IMR-90 (cell line): ENCODE data around the gene KRTAP10-11. TPM values are rescaled to one million over a fixed set of nuclear protein-coding genes. Genes with fewer than 3 reads are reported as not detected.

ENCODE experiments used
- ATAC-seq: fragments of 200-7000 bp; cut with Tn5 transposase; 2 replicates; pipeline ENCODE4 v1.9.1; 2020; ENCODE audit warnings: low read depth, mild to moderate bottlenecking, moderate library complexity
- BruUV-seq: library from RNA; stranded (reverse); fragments of 400-500 nt; replicated peaks from 2 replicates; lab custom pipeline; 2021; lab: Mats Ljungman, UMichigan
- CTCF ChIA-PET: fragments of 300-600 bp; formaldehyde crosslinking; extraction: SDS; loops from one replicate; lab custom pipeline; 2021; ENCODE audit warnings: antibody characterized with exemption; lab: Yijun Ruan, JAX
- POLR2A ChIA-PET: fragments of 300-600 bp; sonication (Branson Sonifier 250); formaldehyde crosslinking; loops from one replicate; lab custom pipeline; 2022; ENCODE audit warnings: antibody characterized with exemption; ENCODE audit not compliant: unreplicated experiment; lab: Charles Lee
- DNase-seq: peaks from one replicate; pipeline ENCODE4 v3.0.0; 2013
- H2AFZ ChIP-seq: replicated peaks from 2 replicates; pipeline ENCODE3; 2013; ENCODE audit warnings: low read length, mild to moderate bottlenecking; ENCODE audit not compliant: poor library complexity
- H2AK5ac ChIP-seq: 2 replicates; pipeline ENCODE4 v1.6.1; 2013; ENCODE audit warnings: low read depth, low read length, inconsistent platforms
- H2AK9ac ChIP-seq: replicated peaks from 2 replicates; pipeline ENCODE3; 2013; ENCODE audit warnings: mild to moderate bottlenecking, low read depth, low read length, moderate library complexity; ENCODE audit not compliant: poor library complexity
- H2BK120ac ChIP-seq: 2 replicates; pipeline ENCODE4 v1.6.1; 2013; ENCODE audit warnings: low read depth, low read length, inconsistent platforms
- H2BK15ac ChIP-seq: 3 replicates; pipeline ENCODE4 v1.6.1; 2013; ENCODE audit warnings: low read depth, low read length, inconsistent platforms
- H2BK20ac ChIP-seq: 2 replicates; pipeline ENCODE4 v1.6.1; 2013; ENCODE audit warnings: low read depth, mild to moderate bottlenecking, inconsistent platforms, low read length, moderate library complexity
- H2BK5ac ChIP-seq: 2 replicates; pipeline ENCODE4 v1.6.1; 2013; ENCODE audit warnings: mild to moderate bottlenecking, low read depth, low read length, inconsistent platforms; ENCODE audit not compliant: poor library complexity, severe bottlenecking
- H3K14ac ChIP-seq: replicated peaks from 2 replicates; pipeline ENCODE4 v1.6.1; 2013; ENCODE audit warnings: low read depth, low read length, inconsistent platforms
- H3K18ac ChIP-seq: 2 replicates; pipeline ENCODE4 v1.6.1; 2013; ENCODE audit warnings: low read depth, low read length, control low read depth
- H3K23ac ChIP-seq: 2 replicates; pipeline ENCODE4 v1.6.1; 2013; ENCODE audit warnings: low read depth, low read length, inconsistent platforms
- H3K27ac ChIP-seq: 2 replicates; pipeline ENCODE4 v1.5.1; 2013; ENCODE audit warnings: mild to moderate bottlenecking, control low read depth, low read length; ENCODE audit not compliant: insufficient read depth
- H3K27me3 ChIP-seq: 2 replicates; pipeline ENCODE4 v1.6.1; 2013; ENCODE audit warnings: low read length; ENCODE audit not compliant: control insufficient read depth, insufficient read depth
- H3K36me3 ChIP-seq: 2 replicates; pipeline ENCODE4 v1.6.1; 2013; ENCODE audit warnings: low read length, mixed read lengths; ENCODE audit not compliant: control insufficient read depth, insufficient read depth
- H3K4ac ChIP-seq: 2 replicates; pipeline ENCODE4 v1.6.1; 2013; ENCODE audit warnings: low read depth, low read length, inconsistent platforms
- H3K4me1 ChIP-seq: 2 replicates; pipeline ENCODE4 v1.6.1; 2013; ENCODE audit warnings: low read length, mixed read lengths; ENCODE audit not compliant: control insufficient read depth, insufficient read depth
- H3K4me2 ChIP-seq: 2 replicates; pipeline ENCODE4 v1.6.1; 2013; ENCODE audit warnings: low read depth, mild to moderate bottlenecking, control low read depth, low read length, moderate library complexity
- H3K4me3 ChIP-seq: 2 replicates; pipeline ENCODE4 v1.5.1; 2013; ENCODE audit warnings: low read depth, mild to moderate bottlenecking, control low read depth, low read length, moderate library complexity; ENCODE audit not compliant: insufficient read depth
- H3K56ac ChIP-seq: 2 replicates; pipeline ENCODE4 v1.6.1; 2013; ENCODE audit warnings: low read length, inconsistent platforms; ENCODE audit not compliant: insufficient read depth; ENCODE audit errors: extremely low read depth
- H3K79me1 ChIP-seq, 2 experiments: 2 replicates each; pipeline ENCODE4 v1.6.1; 2013; ENCODE audit warnings: low read length in 2 of 2, inconsistent platforms in 1 of 2, low read depth in 1 of 2
- H3K9ac ChIP-seq: 2 replicates; pipeline ENCODE4 v1.6.1; 2013; ENCODE audit warnings: low read depth, low read length, control low read depth
- H3K9me1 ChIP-seq: 2 replicates; pipeline ENCODE4 v1.6.1; 2013; ENCODE audit warnings: low read length, inconsistent platforms; ENCODE audit not compliant: insufficient read depth
- H3K9me3 ChIP-seq: 2 replicates; pipeline ENCODE4 v1.6.1; 2013; ENCODE audit warnings: low read length; ENCODE audit not compliant: control insufficient read depth, insufficient read depth
- H4K20me1 ChIP-seq: 2 replicates; pipeline ENCODE4 v1.6.1; 2013; ENCODE audit warnings: low read length, inconsistent platforms; ENCODE audit not compliant: insufficient read depth
- H4K5ac ChIP-seq: 2 replicates; pipeline ENCODE4 v1.6.1; 2013; ENCODE audit warnings: mild to moderate bottlenecking, low read depth, low read length, control low read depth
- H4K8ac ChIP-seq, 2 experiments: 2 replicates each; pipeline ENCODE4 v1.6.1; 2013; ENCODE audit warnings: low read depth in 2 of 2, low read length in 2 of 2, control low read depth in 1 of 2, inconsistent platforms in 1 of 2
- H4K91ac ChIP-seq: 2 replicates; pipeline ENCODE4 v1.6.1; 2013; ENCODE audit warnings: low read depth, low read length, inconsistent platforms; ENCODE audit not compliant: insufficient read depth
- BHLHE40 ChIP-seq: fragments of 150-350 bp; IDR thresholded peaks from 2 replicates; pipeline ENCODE4 v1.6.1; 2016; ENCODE audit warnings: mild to moderate bottlenecking, low read depth, low read length
- CEBPB ChIP-seq: IDR thresholded peaks from 2 replicates; pipeline ENCODE4 v1.6.1; 2012; ENCODE audit warnings: low read depth, low read length, improper control_type of control experiment
- CHD1 ChIP-seq: IDR thresholded peaks from 2 replicates; pipeline ENCODE4 v1.6.1; 2012; ENCODE audit warnings: low read depth, low read length, improper control_type of control experiment
- FOS ChIP-seq: fragments of 150-350 bp; IDR thresholded peaks from 2 replicates; pipeline ENCODE4 v1.6.1; 2016; ENCODE audit warnings: low read depth, low read length
- MAFK ChIP-seq: IDR thresholded peaks from 2 replicates; pipeline ENCODE4 v1.6.1; 2012; ENCODE audit warnings: low read depth, low read length, improper control_type of control experiment
- MAZ ChIP-seq: IDR thresholded peaks from 2 replicates; pipeline ENCODE4 v1.6.1; 2012; ENCODE audit warnings: low read depth, mild to moderate bottlenecking, low read length, improper control_type of control experiment, moderate library complexity, borderline replicate concordance
- MXI1 ChIP-seq: IDR thresholded peaks from 2 replicates; pipeline ENCODE4 v1.6.1; 2012; ENCODE audit warnings: low read depth, mild to moderate bottlenecking, low read length, moderate library complexity, borderline replicate concordance
- NFE2L2 ChIP-seq: fragments of 150-350 bp; IDR thresholded peaks from 2 replicates; pipeline ENCODE4 v1.6.1; 2016; ENCODE audit warnings: low read depth, mild to moderate bottlenecking, low read length
- POLR2A ChIP-seq: IDR thresholded peaks from 2 replicates; pipeline ENCODE4 v1.6.1; 2012; ENCODE audit warnings: mild to moderate bottlenecking, low read depth, low read length
- RAD21 ChIP-seq: IDR thresholded peaks from 2 replicates; pipeline ENCODE4 v1.6.1; 2012; ENCODE audit warnings: low read length, improper control_type of control experiment
- RCOR1 ChIP-seq: IDR thresholded peaks from 2 replicates; pipeline ENCODE4 v1.6.1; 2012; ENCODE audit warnings: mild to moderate bottlenecking, low read length, improper control_type of control experiment; ENCODE audit not compliant: insufficient replicate concordance
- RFX5 ChIP-seq: IDR thresholded peaks from 2 replicates; pipeline ENCODE4 v1.8.0; 2012; ENCODE audit warnings: low read depth, mild to moderate bottlenecking, low read length, moderate library complexity
- SMC3 ChIP-seq: fragments of 150-350 bp; IDR thresholded peaks from 2 replicates; pipeline ENCODE4 v1.6.1; 2016; ENCODE audit warnings: low read depth, mild to moderate bottlenecking, antibody characterized with exemption, low read length, moderate library complexity
- whole genome bisulfite sequencing, 2 experiments: methylation state at CpG; one replicate each; pipeline versions ENCODE4 v1.1.5 to v1.1.7; 2013; ENCODE audit warnings: missing lambda C conversion rate in 2 of 2; ENCODE audit not compliant: insufficient read length in 1 of 2; ENCODE audit errors: extremely low coverage in 2 of 2; 5-methylcytosine and 5-hydroxymethylcytosine counted together
- dilution Hi-C: fragments of 300-500 bp; cut with HindIII; formaldehyde crosslinking; loops from one replicate; pipeline ENCODE4 v1.14.3; 2018; ENCODE audit warnings: low sequenced_read_pairs; ENCODE audit not compliant: unreplicated experiment
- in situ Hi-C: fragments of 300-500 bp; cut with MboI; formaldehyde crosslinking; loops from 3 replicates; pipeline ENCODE4 v1.14.3; 2019; ENCODE audit warnings: low sequenced_read_pairs, inconsistent platforms, mixed read lengths
- intact Hi-C: fragments of 100-400 bp; cut with micrococcal nuclease; formaldehyde crosslinking; loops from 2 replicates; pipeline ENCODE4 v1.10.0; 2022
- polyA plus RNA-seq, 3 experiments: library from polyadenylated mRNA; depleted of rRNA; stranded (reverse); fragments of >200 nt; gene quantifications; 2 replicates each; pipeline ENCODE4 v1.2.3, GENCODE V29; 2012; ENCODE audit warnings: low replicate concordance in 1 of 3
- total RNA-seq: library from RNA; depleted of rRNA; stranded (reverse); fragments of >200 nt; gene quantifications from 2 replicates; pipeline ENCODE4 v1.2.3, GENCODE V29; 2012
- TF ChIP-seq, protein P1 (sequence below): fragments of 150-350 bp; IDR thresholded peaks from 2 replicates; pipeline ENCODE4 v1.6.1; 2016; ENCODE audit warnings: low read depth, mild to moderate bottlenecking, low read length, moderate library complexity, borderline replicate concordance
- TF ChIP-seq, protein P2 (sequence below): conservative IDR thresholded peaks from 2 replicates; pipeline ENCODE4 v1.5.1; 2012; ENCODE audit warnings: mild to moderate bottlenecking, low read depth, low read length, improper control_type of control experiment
- TF ChIP-seq, protein P3 (sequence below): fragments of 150-350 bp; IDR thresholded peaks from 2 replicates; pipeline ENCODE4 v1.6.1; 2017; ENCODE audit warnings: mild to moderate bottlenecking, antibody characterized with exemption, low read length, low read depth

The KRTAP10-11 gene
- total and polyA plus RNA-seq, 2 of the 4 experiments (the other 2 are of a cell fraction): not detected

DNA sequence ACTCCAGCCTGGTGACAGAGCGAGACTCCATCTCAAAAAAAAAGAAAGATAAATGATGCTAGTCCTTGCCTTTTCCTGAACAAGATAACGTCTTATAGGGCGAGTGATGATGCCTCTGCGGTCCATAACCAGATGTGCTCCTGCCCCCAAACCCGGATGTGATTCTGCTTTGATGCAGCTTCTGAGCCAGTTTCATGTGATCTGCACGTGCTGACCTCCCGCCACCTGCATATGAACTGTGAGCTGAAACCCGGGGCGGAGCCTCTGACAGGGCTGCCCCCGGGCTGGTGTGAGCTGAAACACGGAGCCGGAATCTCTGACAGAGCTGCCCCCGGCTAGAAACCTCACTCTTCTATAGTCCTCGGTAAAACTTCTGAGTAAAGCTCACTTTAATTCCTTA lies 6.9 kb downstream of the KRTAP10-11 start:
- Histone ChIP-seq H3K27me3 (no peaks in the 10 kb centered on the region; the same call in 1 of the 2 replicates), H3K9ac (no peak overlapping the region), H3K4me2 (no peak overlapping the region), H3K36me3 (no peaks in the 10 kb centered on the region), H3K27ac (no peak overlapping the region), H2BK5ac (no peak overlapping the region), H3K9me3 (peaks cover 5% of the 10 kb centered on the region), H4K8ac (no peak overlapping the region), H3K9me1 (no peaks in the 10 kb centered on the region), H3K23ac (no peak overlapping the region), H3K4me3 (no peak overlapping the region), H2AK5ac (no peak overlapping the region), H2BK120ac (no peak overlapping the region), H2AFZ (no peak overlapping the region), H3K14ac (no peak overlapping the region), H3K79me1 (no peaks in the 10 kb centered on the region), H3K56ac (no peak overlapping the region), H3K4me1 (no peaks in the 10 kb centered on the region), H4K5ac (no peak overlapping the region), H3K18ac (no peak overlapping the region), H4K91ac (no peak overlapping the region), H3K4ac (no peak overlapping the region), H2BK20ac (no peak overlapping the region), H2AK9ac (no peak overlapping the region), H4K20me1 (no peaks in the 10 kb centered on the region), H2BK15ac (no peak overlapping the region)
- no TSS peak for BruUV-seq
- dilution Hi-C loops (no loop called here), intact Hi-C loops (loop anchor here (10.0 kb wide), 1 partner anchor 62 kb away; the partner anchor contains the start of gene TSPEAR), in situ Hi-C loops (no loop called here)
- 15% methylated on average over 4 of the region's 14 CpGs; no CpG with 5 or more reads in 1 of the 2 experiments for WGBS, 2 experiments
- ATAC-seq: no peak
- no peak for DNase-seq
- ChIA-PET CTCF (no interaction called here), POLR2A (no interaction called here)
- TF ChIP-seq RAD21 (no peak), RFX5 (no peak), MXI1 (no peak), CHD1 (no peak), NFE2L2 (no peak), CEBPB (no peak), BHLHE40 (no peak), SMC3 (no peak), POLR2A (no peak), MAZ (no peak), FOS (no peak), RCOR1 (no peak), MAFK (no peak)
- TF ChIP-seq, protein P1, sequence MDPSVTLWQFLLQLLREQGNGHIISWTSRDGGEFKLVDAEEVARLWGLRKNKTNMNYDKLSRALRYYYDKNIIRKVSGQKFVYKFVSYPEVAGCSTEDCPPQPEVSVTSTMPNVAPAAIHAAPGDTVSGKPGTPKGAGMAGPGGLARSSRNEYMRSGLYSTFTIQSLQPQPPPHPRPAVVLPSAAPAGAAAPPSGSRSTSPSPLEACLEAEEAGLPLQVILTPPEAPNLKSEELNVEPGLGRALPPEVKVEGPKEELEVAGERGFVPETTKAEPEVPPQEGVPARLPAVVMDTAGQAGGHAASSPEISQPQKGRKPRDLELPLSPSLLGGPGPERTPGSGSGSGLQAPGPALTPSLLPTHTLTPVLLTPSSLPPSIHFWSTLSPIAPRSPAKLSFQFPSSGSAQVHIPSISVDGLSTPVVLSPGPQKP: no peak
- TF ChIP-seq, protein P2, sequence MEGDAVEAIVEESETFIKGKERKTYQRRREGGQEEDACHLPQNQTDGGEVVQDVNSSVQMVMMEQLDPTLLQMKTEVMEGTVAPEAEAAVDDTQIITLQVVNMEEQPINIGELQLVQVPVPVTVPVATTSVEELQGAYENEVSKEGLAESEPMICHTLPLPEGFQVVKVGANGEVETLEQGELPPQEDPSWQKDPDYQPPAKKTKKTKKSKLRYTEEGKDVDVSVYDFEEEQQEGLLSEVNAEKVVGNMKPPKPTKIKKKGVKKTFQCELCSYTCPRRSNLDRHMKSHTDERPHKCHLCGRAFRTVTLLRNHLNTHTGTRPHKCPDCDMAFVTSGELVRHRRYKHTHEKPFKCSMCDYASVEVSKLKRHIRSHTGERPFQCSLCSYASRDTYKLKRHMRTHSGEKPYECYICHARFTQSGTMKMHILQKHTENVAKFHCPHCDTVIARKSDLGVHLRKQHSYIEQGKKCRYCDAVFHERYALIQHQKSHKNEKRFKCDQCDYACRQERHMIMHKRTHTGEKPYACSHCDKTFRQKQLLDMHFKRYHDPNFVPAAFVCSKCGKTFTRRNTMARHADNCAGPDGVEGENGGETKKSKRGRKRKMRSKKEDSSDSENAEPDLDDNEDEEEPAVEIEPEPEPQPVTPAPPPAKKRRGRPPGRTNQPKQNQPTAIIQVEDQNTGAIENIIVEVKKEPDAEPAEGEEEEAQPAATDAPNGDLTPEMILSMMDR: no peak
- TF ChIP-seq, protein P3, sequence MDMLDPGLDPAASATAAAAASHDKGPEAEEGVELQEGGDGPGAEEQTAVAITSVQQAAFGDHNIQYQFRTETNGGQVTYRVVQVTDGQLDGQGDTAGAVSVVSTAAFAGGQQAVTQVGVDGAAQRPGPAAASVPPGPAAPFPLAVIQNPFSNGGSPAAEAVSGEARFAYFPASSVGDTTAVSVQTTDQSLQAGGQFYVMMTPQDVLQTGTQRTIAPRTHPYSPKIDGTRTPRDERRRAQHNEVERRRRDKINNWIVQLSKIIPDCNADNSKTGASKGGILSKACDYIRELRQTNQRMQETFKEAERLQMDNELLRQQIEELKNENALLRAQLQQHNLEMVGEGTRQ: no peak
